K562 (cell line): ENCODE results near the gene SSH3. TPM values are rescaled to one million over a fixed set of nuclear protein-coding genes. Genes with fewer than 3 reads are reported as not detected.

Experiments
- ATAC-seq: fragments of 200-7000 bp; cut with Tn5 transposase; 3 replicates; pipeline ENCODE4 v1.9.1; 2020; ENCODE audit warnings: moderate library complexity
- BruUV-seq: library from RNA; stranded (reverse); fragments of 400-500 nt; replicated peaks from 2 replicates; lab custom pipeline; 2021; lab: Mats Ljungman, UMichigan
- CTCF ChIA-PET: fragments of 300-600 bp; formaldehyde crosslinking; extraction: SDS; loops from one replicate; lab custom pipeline; 2021; ENCODE audit warnings: low intra/inter-chr PET ratio; lab: Yijun Ruan, JAX
- POLR2A ChIA-PET: fragments of 300-600, 350-650 bp; sonication (Branson Sonifier 250); formaldehyde crosslinking; extraction: SDS; loops from one replicate; lab custom pipeline; 2021; ENCODE audit warnings: antibody characterized with exemption, inconsistent platforms; lab: Yijun Ruan, JAX
- DNase-seq, 4 experiments: peaks; one replicate each; pipeline versions ENCODE4 v3.0.0 to v3.0.0-alpha.2; 2011 to 2018; ENCODE audit warnings: low spot score in 3 of 4, mixed read lengths in 3 of 4; ENCODE audit errors: extremely low read depth in 1 of 4
- FAIRE-seq: peaks from 2 replicates; lab custom pipeline; 2011; peaks lifted over from hg19 to GRCh38; lab: Jason Lieb, UNC
- H2AFZ ChIP-seq: 2 replicates; pipeline ENCODE4 v1.6.0; 2011; ENCODE audit warnings: low read depth, low read length, control low read depth, inconsistent platforms
- H3K27ac ChIP-seq: fragments of 200-600 bp; 3 replicates; pipeline ENCODE4 v1.8.0; 2011; ENCODE audit warnings: low read depth, mild to moderate bottlenecking, control low read depth, inconsistent platforms, low read length, moderate library complexity, mixed read lengths; ENCODE audit errors: extremely low read depth
- H3K27me3 ChIP-seq, 2 experiments: fragments of 300-600 bp in 1 of 2; 2 replicates in 1 of 2; 3 replicates in 1 of 2; pipeline versions ENCODE4 v1.6.0 to v1.8.0; 2011; ENCODE audit warnings: inconsistent platforms in 2 of 2, low read length in 2 of 2, mild to moderate bottlenecking in 1 of 2, mixed read lengths in 1 of 2, moderate library complexity in 1 of 2; ENCODE audit not compliant: control insufficient read depth in 2 of 2, insufficient read depth in 2 of 2
- H3K36me3 ChIP-seq: fragments of 300-600 bp; 3 replicates; pipeline ENCODE4 v1.8.0; 2011; ENCODE audit warnings: mild to moderate bottlenecking, low read length, inconsistent platforms; ENCODE audit not compliant: control insufficient read depth, insufficient read depth
- H3K4me1 ChIP-seq, 2 experiments: fragments of 200-600 bp in 1 of 2; replicated peaks in 1 of 2; 2 replicates in 1 of 2; 3 replicates in 1 of 2; pipeline versions ENCODE4 v1.5.1 to v1.8.0; 2011; ENCODE audit warnings: inconsistent platforms in 2 of 2, low read length in 2 of 2, mild to moderate bottlenecking in 1 of 2, mixed read lengths in 1 of 2, moderate library complexity in 1 of 2; ENCODE audit not compliant: control insufficient read depth in 2 of 2, insufficient read depth in 2 of 2
- H3K4me2 ChIP-seq: 2 replicates; pipeline ENCODE4 v1.6.1; 2011; ENCODE audit warnings: low read length, control low read depth, inconsistent platforms, mixed read lengths; ENCODE audit not compliant: insufficient read depth
- H3K4me3 ChIP-seq: fragments of 200-600 bp; sonication (generic), shearing (Covaris generic); 2 replicates; pipeline ENCODE4 v1.5.1; 2016; ENCODE audit warnings: control low read depth, inconsistent platforms
- H3K79me2 ChIP-seq: fragments of 200-600 bp; 3 replicates; pipeline ENCODE4 v1.8.0; 2011; ENCODE audit warnings: low read length, inconsistent platforms; ENCODE audit not compliant: control insufficient read depth, insufficient read depth
- H3K9ac ChIP-seq, 2 experiments: 2 replicates each; pipeline versions ENCODE4 v1.6.0 to v1.6.1; 2011; ENCODE audit warnings: low read depth in 2 of 2, low read length in 2 of 2, control low read depth in 1 of 2, inconsistent platforms in 1 of 2, mild to moderate bottlenecking in 1 of 2, mixed read lengths in 1 of 2; ENCODE audit not compliant: insufficient read depth in 1 of 2
- H3K9me1 ChIP-seq: one replicate; pipeline ENCODE4 v1.6.0; 2011; ENCODE audit warnings: inconsistent platforms, mild to moderate bottlenecking, low read length, moderate library complexity; ENCODE audit not compliant: control insufficient read depth, insufficient read depth
- H3K9me3 ChIP-seq: replicated peaks from 2 replicates; pipeline ENCODE4 v1.5.1; 2011; ENCODE audit warnings: low read depth, low read length, inconsistent platforms; ENCODE audit not compliant: control insufficient read depth, insufficient read depth
- H4K20me1 ChIP-seq: replicated peaks from 2 replicates; pipeline ENCODE4 v1.6.1; 2011; ENCODE audit warnings: low read length, inconsistent platforms, mixed read lengths; ENCODE audit not compliant: control insufficient read depth, insufficient read depth
- CAMTA2 ChIP-seq: fragments of 250-450 bp; sonication (Bioruptor Pico); conservative IDR thresholded peaks from 2 replicates; pipeline ENCODE4 v1.5.1; 2022
- CREBBP ChIP-seq: IDR thresholded peaks from one replicate; pipeline ENCODE4 v1.6.1; 2012; ENCODE audit warnings: low read depth, mild to moderate bottlenecking, control low read depth, inconsistent platforms, low read length
- ELF1 ChIP-seq: fragments of 200-800 bp; sonication (Bioruptor generic); IDR thresholded peaks from 2 replicates; pipeline ENCODE4 v1.6.1; 2016; ENCODE audit warnings: missing genetic modification characterization, missing compliant biosample characterization
- JUNB ChIP-seq: fragments of 450-650 bp; formaldehyde crosslinking; conservative IDR thresholded peaks from 2 replicates; pipeline ENCODE4 v1.4.0; 2020; ENCODE audit warnings: mild to moderate bottlenecking
- JUND ChIP-seq, 2 experiments: IDR thresholded peaks; 2 replicates in 1 of 2; 3 replicates in 1 of 2; pipeline ENCODE4 v1.6.1; 2011; ENCODE audit warnings: borderline replicate concordance in 2 of 2, low read depth in 2 of 2, low read length in 2 of 2, improper control_type of control experiment in 1 of 2, missing biosample characterization in 1 of 2, missing genetic modification characterization in 1 of 2, missing genetic modification reagents in 1 of 2
- SLC30A9 ChIP-seq: fragments of 250-450 bp; sonication (Bioruptor Pico); IDR thresholded peaks from 2 replicates; pipeline ENCODE4 v1.8.0; 2022; ENCODE audit warnings: mild to moderate bottlenecking, moderate library complexity
- SRSF7 ChIP-seq: fragments of 200-400 bp; formaldehyde crosslinking; optimal IDR thresholded peaks from 2 replicates; pipeline ENCODE3; 2017; ENCODE audit warnings: mild to moderate bottlenecking, low read depth, low read length
- ZNF274 ChIP-seq: IDR thresholded peaks from 2 replicates; pipeline ENCODE4 v1.6.1; 2011; ENCODE audit warnings: low read depth, mild to moderate bottlenecking, low read length, moderate library complexity, borderline replicate concordance
- WGBS: fragments of 100-300 bp; shearing (Covaris generic); methylation state at CpG from one replicate; pipeline ENCODE4 v1.1.6; 2016; ENCODE audit warnings: low coverage, mixed read lengths; ENCODE audit not compliant: insufficient coverage; ENCODE audit errors: missing lambda C conversion rate; 5-methylcytosine and 5-hydroxymethylcytosine counted together
- in situ Hi-C: fragments of 300-500 bp; cut with MboI; formaldehyde crosslinking; loops from 4 replicates; pipeline ENCODE4 v1.15.0; 2018; ENCODE audit warnings: inconsistent platforms, mixed read lengths
- intact Hi-C: fragments of 100-400 bp; cut with micrococcal nuclease; formaldehyde crosslinking; loops from 2 replicates; pipeline ENCODE4 v1.14.2; 2022
- polyA plus RNA-seq, 8 experiments: library from polyadenylated mRNA; depleted of rRNA in 4 of 8; stranded (reverse) in 5 of 8; unstranded in 3 of 8; fragments of >200 nt; fragmentation: Nextera tagmentation in 2 of 8; fragmentation: Illumina TruSeq in 1 of 8; extraction: Ambion mirVana in 2 of 8; extraction: Trizol in 1 of 8; gene quantifications; 2 replicates each; pipeline versions ENCODE4 v1.2.1 to v1.2.3, GENCODE V29; 2011 to 2014; ENCODE audit warnings: inconsistent platforms in 1 of 8, missing spikeins in 1 of 8
- total RNA-seq, 7 experiments: library from RNA; depleted of rRNA in 6 of 7; stranded (reverse); fragments of >200 nt in 6 of 7; fragmentation: Illumina TruSeq in 2 of 7; extraction: Trizol in 2 of 7; gene quantifications; 2 replicates each; pipeline versions ENCODE4 v1.2.1 to v1.2.3, GENCODE V29; 2011 to 2021; ENCODE audit warnings: low replicate concordance in 1 of 7

SSH3 gene
- total and polyA plus RNA-seq, 9 of the 15 experiments (the other 6 are each of a cell fraction or from before 2014, with no cell fraction given): 0.07 to 1.0 (median 0.24) TPM; not detected in 3

DNA sequence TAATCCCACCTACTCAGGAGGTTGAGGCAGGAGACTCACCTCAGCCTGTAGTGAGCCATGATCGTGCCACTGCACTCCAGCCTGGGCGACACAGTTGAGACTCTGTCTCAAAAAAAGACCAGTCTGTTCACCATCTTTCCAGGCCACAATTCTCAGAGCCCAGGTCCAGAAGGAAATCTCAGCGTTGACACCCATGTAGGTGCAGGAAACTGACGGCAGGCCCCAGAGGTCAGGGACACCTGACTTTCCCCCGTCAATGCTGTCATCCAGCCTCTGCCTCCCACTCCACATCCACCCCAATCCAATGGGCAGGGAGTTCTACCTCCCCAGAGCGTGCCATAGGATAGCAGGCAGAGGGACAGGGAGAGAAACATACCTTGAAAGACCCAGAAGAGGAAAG lies 42.9 kb upstream of the SSH3 start:
- in situ Hi-C loops (loop anchor here (5.0 kb wide), 1 partner anchor 122 kb away; no protein-coding TSS in a partner anchor), intact Hi-C loops (loop anchor here (5.0 kb wide), 1 partner anchor 178 kb away; no protein-coding TSS in a partner anchor)
- DNase-seq (no peak), ATAC-seq (no peak), FAIRE-seq (no peak)
- Histone ChIP-seq H3K79me2 (no peaks in the 10 kb centered on the region), H3K4me3 (no peak overlapping the region), H3K9ac (no peak overlapping the region), H4K20me1 (peaks cover 11% of the 10 kb centered on the region; the same call in 1 of the 2 replicates), H2AFZ (no peak overlapping the region), H3K9me3 (no peaks in the 10 kb centered on the region), H3K36me3 (peaks cover 19% of the 10 kb centered on the region; the same call in 2 of the 3 replicates), H3K9me1 (no peaks in the 10 kb centered on the region), H3K4me1 (peaks cover 19 to 31% of the 10 kb centered on the region in 2 experiments), H3K4me2 (no peak overlapping the region), H3K27me3 (no peaks in the 10 kb centered on the region), H3K27ac (no peak overlapping the region)
- WGBS: 74% methylated on average over 6 of the region's 6 CpGs
- BruUV-seq: no TSS peak
- POLR2A ChIA-PET: no interaction called here
- CTCF ChIA-PET: no interaction called here
- TF ChIP-seq SRSF7 (no peak), CREBBP (no peak), CAMTA2 (no peak), JUNB (CRISPR knock-in tag) (no peak), ELF1 (tag) (no peak), ZNF274 (no peak), SLC30A9 (CRISPR knock-in tag) (no peak), JUND (IDR thresholded peaks at IDR 0.05; ENCODE audit: borderline replicate concordance, low read depth, low read length) (no peak), JUND (tag; IDR thresholded peaks at IDR 0.05; ENCODE audit: borderline replicate concordance, low read depth, low read length) (no peak)
